HG03439 (cell line): ENCODE results near the gene PPP4R2.

ENCODE experiments used
- ATAC-seq: cut with Tn5 transposase; IDR thresholded peaks from one replicate; pipeline ENCODE4 v1.9.1; 2021; ENCODE audit warnings: mild to moderate bottlenecking, moderate library complexity; ENCODE audit not compliant: unreplicated experiment

The PPP4R2 gene

DNA sequence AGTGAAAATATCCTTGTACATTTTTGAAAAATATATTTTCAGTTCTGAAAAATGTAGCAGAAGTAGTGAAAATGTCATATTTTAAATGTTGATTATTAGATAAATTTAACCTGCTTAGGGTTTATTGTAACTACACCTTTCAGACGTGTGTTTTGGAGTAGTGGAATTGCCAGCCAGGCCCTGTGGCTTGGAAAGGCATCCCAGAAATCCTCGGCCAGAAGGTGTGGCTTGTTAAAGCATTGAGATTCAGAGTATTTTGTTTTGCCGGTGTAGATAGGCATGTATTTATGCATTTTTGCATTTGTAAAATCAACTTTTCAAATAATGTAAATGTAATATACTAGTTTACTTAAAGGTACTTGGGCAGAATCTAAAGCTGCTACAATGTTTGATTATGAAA, 71.8 kb downstream of the PPP4R2 start:
- ATAC-seq, result no peak

DNA sequence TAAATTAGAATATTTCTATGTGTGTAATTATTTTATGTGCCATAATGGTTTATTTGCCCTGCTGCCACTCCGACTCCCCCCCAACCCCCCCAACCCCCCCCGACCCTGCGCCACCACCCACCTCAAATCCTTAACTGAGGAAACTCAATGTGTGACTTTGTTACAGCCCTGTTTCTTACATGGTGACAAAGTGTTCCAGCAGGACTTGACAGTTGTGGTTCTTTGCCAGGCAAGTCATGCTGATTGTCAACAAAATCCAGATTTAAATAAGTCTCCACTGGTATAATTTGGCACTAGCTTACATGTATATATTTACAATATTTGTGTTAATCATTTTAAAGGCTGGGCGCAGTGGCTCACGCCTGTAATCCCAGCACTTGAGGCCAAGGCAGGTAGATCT, 72.6 kb downstream of the PPP4R2 start:
- ATAC-seq, result no peak

- ATAC-seq, result no peak
These were observed 73.3 kb downstream of the PPP4R2 start for GRCh38 chr3:73069775-73070444.

DNA sequence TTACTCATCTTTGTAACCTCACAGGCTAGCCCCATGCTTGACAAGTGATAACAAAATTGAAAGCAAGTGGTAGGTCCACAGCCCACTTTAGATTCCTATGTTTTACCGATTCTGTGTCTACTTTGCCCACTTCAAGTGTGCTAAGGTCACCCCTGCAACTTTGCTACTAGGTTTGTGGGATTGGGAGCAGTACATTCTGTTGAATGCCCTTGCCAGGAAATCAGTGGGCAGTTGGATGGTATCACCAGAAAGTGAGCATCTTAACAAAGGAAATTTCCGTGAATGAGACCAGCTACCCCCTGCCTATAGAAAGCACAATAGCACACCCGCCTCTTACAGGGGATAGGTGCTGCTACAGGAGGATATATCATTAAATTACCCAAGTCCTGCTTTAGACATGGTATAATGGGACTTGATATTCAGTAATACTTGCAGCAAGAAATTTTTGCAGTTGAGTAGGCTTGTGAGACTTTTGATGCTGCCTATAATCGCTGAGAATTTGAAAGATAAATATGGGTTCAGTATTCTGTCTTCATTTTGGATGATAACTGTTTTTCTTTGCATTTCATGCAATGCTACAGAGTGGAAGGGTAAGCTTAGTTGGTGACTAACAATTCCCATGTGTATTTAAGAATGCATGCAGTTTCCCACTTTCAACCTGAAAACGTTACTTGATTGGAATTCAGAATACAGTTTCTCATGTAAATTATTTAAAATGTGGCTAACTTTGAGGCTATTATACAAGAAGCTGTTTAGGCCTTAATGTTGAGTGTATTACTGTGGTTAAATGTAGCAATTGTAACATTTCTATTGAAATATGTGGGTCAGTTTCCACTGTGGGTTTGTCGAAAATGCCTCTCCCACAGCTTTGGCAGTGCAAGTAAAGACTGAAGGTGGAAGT, 74.3 kb downstream of the PPP4R2 start:
- no peak for ATAC-seq

GRCh38 chr3:73071952-73072351, 75.3 kb downstream of the PPP4R2 start:
- ATAC-seq, result no peak

DNA sequence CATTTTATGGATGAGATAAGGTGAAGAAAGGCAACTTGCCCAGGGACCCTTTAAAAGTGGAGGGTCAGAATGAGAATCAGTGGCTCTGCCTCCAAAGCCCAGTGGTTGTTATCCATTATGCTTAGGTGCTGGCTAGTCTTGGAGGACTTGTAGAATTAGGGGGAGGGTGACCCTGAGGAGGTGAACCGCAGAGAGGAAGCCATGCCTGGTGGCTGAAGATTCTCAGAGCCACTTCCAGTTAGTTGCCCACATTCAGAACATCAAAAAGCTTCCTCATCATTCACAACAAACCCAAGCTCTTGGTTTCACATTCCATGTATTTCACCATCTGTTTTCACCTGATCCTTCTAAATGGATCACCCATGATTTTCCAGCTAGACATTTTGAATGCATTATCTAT, 76.0 kb downstream of the PPP4R2 start:
- ATAC-seq, result no peak

DNA sequence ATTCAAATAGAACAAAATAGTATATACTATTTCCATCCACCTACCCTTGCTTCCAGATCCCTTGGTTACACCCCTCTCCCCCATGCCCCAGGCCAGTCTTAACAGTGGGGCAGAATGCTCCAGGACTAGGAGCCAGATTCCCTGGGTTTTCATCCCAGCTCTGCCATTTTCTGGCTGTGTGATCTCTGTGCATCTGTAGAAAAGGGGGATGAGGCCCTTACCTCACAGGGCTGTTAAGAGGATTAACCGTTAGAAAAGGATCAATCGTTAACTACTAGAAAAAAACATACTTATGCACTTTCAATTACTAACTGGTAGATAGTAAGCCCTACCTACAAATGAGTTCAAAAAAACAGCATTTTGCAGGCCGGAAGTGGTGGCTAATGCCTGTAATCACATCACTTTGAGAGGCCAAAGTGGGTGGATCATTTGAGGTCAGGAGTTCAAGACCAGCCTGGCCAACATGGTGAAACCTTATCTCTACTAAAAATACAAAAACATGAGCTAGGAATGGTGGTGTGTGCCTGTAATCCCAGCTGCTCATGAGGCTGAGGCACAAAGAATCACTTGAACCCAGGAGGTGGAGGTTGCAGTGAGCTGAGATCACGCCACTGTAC, 76.6 kb downstream of the PPP4R2 start:
- ATAC-seq, result no peak

DNA sequence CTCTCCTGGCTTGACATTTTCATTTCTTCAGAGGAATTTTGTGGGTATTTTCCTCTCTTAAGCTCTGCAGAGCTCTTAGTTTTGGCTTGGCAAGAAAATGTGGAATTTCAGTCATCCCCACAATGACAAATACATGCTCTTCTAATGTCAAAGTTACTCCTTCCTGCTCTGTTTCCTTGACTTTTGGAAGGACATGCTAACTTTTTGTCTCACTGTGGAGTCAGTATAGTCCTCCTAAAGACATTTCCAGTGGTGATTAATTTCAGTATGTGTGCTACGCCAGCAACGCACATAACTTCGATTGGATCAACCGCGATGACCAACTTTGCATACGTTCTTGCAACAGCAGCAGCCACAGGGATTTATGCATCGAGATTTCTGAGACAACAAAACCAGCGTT, 78.2 kb downstream of the PPP4R2 start:
- ATAC-seq, result no peak

DNA sequence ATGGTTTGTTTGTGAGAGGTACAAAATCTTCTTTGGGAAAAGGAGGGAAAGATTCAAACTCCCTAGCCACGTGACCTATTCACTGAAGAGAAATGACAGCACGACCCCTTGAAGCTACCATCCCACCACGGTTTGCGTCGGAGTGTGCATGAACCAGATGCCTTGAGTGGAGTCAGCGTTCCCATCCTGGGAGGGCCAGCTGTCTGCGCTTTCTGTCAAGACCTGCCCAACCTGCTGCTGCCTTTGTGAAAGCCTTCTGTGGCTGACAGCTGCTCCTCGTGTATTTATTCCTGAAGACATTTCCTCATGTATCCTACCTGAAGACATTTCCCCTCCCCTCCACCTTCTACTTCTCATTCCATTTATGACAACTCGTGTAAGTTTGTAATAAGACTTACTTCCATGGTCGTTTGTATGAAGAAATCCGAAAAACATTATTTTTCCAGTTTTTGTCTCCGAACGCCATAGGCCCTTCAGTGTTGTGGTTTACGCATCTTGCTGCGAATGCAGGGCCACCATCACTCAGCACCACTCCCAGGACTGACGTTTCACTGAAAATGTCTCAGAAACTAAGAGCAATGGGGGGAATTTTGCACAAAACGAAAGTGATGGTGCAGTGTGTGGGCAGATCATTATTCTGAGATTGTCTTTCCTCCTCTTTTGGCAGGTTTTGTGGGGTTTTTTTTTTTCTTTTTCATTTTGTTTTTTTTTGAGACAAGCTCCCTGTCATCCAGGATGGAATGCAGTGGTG, 83.8 kb downstream of the PPP4R2 start:
- no peak for ATAC-seq

- ATAC-seq, result no peak
These were observed 84.5 kb downstream of the PPP4R2 start for GRCh38 chr3:73081140-73081539.

DNA sequence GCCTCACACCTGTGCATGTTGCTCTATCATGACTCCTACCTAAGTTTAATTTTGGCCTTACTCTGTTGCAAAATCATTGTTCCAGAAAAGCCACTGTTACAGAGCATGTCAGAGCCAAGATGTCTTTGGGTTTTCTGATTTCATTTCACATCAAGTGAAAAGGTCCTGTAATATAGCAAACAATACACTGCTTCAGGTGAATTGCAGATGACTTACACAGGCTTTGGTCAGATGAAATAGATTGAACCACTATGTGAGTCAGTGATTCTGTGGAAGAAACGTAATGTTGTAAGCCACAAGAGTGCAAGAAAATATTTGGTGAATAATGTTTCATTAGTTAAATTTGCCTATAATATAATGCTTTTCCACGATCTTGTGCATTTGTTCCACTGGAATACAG, 87.6 kb downstream of the PPP4R2 start:
- ATAC-seq, result no peak

GRCh38 chr3:73086071-73086494, 89.5 kb downstream of the PPP4R2 start:
- no peak for ATAC-seq

- ATAC-seq, result no peak
These were observed 97.5 kb downstream of the PPP4R2 start for GRCh38 chr3:73094129-73094528.

DNA sequence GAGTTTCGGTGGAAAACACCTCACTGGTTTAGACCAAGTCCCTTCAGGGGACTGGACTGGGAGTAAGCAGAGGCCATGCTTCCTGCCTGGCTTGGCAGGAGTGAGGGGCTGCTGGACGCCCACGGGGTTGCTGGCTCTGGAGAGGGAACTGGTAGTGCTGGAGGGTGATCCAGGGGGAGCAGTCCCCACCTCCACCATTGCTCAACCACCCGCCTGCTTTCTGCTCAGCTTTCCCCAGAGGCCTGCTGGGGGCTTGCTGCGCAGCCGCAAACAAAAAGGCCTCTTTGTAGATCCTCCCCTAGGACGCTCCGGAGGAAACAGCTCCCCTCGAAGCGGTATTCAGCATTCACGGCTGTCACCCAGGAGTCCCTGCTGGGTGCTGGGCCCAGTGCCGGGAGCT, 98.3 kb downstream of the PPP4R2 start:
- ATAC-seq, result no peak

- ATAC-seq, result no peak
These were observed 99.6 kb downstream of the PPP4R2 start for GRCh38 chr3:73096169-73096568.

DNA sequence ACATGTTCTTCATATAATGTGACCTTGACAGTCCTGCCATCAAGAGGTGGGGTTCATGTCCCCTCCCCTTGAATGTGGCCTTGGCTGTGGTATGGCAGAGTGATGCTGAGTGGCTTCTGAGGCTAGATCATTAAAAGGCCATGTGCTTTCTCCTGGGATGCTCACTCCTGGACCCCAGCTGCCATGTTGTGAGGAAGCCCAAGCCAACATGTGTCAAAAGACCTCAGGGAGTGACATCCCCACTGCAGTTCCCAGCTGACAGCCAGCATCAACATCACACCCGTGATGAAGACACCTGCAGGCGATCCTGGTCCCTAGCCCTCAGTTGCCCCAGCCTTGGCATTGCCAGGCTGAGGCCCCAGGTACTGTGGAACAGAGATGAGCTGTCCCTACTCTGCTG, 101.4 kb downstream of the PPP4R2 start:
- no peak for ATAC-seq

DNA sequence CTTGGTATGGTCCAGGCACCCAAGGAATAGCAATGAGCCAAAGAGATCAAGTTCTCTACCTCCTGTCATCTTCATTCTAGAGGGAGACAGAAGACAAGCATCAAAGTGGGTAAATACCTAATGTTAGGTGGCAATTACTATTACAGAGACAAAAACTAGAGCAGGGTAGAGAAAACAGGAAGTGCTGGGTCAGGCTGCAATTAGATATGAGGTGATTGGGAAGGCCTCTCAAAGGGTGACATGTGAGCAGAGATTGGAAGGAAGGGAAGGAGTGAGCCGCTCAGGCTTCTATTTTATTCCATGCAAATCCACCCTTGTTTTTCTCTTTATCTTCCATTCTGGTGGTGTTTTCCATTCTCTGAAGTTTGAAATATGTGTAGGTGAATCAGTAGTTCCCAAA, 102.3 kb downstream of the PPP4R2 start:
- ATAC-seq, result no peak

DNA sequence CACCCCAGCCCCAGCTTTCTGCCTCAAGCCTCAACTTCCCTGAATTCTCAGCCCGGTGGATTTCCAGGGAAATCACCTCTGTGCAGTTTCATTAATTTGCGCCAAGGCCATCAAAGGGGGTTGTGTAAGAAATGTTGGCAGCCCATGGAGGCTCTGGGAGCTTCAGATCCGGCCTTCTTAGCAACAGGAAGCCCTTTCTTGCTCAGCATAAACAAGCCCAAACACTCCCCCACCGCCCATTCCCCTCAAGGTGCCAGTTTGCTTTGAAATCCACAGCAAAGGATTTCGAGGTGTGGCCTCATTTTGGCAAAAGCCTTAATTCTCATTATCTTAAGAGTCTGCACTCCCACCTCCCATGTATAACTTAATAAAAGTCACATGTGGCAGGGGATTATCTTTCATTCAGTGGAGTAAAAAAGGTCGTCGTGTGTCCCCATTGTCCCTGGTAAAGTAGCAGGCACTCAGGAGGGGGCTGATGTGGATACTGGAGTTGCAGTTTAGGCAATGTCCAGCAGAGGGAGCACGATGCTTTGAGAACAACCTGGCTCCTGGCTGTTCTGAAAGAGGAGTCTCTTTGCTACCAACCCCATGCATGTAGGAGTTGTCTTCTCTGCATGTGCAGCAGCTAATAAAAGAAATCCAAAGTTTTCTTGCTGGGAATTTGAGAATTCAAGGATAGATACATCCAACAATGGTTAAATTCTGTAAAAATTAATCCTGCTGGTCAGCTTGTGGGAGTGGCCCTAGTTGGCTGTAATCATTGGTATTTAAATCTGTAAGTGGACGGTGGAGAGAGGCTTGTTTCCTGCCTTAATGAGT, 104.3 kb downstream of the PPP4R2 start:
- ATAC-seq, result peak; percentile 84

DNA sequence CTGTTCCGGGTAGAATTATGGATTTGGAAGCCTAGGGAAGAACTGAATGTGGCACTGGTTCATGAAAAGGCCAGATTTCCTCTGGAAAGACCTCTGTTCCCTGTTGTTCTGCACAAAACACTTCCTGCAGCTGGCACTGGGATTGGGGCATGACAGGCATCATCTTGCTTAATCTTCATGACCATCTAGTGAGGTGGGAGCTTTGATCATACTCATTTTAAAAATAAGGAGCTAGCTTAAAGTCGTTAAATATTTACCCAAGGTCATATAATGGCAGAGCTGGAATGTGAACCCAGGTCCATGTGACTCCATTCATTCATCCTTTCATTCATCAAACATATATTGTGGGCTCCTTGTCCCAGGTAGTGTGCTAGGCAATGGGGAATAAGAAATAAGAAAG, 105.3 kb downstream of the PPP4R2 start:
- no peak for ATAC-seq

DNA sequence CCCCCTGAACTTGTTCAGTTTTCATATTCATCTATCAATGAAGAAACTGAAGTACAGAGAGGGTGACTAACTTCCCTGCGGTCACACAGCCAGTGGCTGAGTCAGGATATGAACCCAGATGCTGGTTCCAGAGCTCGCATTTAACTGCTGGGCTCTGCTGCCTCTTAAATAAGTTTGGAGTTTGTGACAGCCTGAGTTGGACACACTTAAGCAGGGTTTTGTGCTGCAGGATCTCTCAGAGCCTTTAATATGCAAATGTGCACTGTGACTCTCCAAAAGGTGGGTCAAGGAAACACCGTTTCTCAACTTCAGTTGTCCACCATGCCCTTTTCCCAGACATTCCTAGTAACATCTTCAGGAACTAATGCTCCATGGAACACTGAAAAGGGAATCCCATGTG, 110.6 kb downstream of the PPP4R2 start:
- no peak for ATAC-seq
